Measurements from ENCODE around the gene SSH2.

DNA sequence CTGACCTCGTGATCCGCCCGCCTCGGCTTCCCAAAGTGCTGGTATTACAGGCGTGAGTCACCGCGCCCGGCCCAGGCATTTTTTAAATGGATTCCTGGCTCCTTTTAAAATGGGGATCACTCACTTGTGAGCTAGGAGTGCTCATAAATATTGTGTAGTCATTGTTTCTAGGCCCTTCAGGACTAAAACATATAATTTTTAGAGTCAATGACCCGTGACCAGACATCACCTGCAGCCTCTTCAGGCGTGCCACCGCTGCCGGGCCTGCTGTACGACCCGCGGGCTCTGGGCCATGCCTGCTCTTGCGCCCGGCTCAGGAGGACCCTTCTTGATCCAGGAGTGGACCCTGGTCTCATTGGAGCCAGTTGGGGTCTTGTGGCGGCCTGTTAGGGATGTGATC, 42.2 kb upstream of the SSH2 start:
- TF ChIP-seq, protein P1, sequence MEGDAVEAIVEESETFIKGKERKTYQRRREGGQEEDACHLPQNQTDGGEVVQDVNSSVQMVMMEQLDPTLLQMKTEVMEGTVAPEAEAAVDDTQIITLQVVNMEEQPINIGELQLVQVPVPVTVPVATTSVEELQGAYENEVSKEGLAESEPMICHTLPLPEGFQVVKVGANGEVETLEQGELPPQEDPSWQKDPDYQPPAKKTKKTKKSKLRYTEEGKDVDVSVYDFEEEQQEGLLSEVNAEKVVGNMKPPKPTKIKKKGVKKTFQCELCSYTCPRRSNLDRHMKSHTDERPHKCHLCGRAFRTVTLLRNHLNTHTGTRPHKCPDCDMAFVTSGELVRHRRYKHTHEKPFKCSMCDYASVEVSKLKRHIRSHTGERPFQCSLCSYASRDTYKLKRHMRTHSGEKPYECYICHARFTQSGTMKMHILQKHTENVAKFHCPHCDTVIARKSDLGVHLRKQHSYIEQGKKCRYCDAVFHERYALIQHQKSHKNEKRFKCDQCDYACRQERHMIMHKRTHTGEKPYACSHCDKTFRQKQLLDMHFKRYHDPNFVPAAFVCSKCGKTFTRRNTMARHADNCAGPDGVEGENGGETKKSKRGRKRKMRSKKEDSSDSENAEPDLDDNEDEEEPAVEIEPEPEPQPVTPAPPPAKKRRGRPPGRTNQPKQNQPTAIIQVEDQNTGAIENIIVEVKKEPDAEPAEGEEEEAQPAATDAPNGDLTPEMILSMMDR (IDR thresholded peaks at IDR 0.05) = no peak
- TF ChIP-seq POLR2A (IDR thresholded peaks at IDR 0.05) (no peak), EP300 (IDR thresholded peaks at IDR 0.05) (no peak), POLR2AphosphoS5 (IDR thresholded peaks at IDR 0.05) (no peak)
